Activated T-cell treated with anti-CD3 and anti-CD28 coated beads, Interleukin-2, amount 50 U/mL, for 1 hour (primary cell): ENCODE measurements around the gene TMTC4.

Source experiments
- DNase-seq: peaks from one replicate; pipeline ENCODE4 v3.0.0-alpha.2; 2020

Gene TMTC4

DNA sequence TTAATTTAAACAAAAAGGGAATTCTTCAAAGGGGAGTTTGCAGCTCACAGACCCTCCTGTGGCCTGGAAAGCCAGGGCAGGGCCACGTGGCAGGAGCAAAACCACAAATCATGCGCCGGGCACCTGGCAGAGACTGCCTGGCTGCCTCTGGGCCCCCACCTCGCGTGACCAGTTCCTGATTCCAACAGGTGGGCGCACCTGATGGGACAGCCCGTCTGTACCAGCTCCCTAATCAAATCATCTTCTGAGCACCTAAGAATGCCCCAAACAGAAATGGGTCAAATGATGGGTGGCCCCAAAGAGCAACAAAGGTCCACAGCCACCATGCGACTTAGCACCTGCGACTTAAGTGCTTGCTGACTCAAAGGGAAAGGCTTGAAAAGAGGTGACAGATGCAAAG, 9.2 kb downstream of the TMTC4 start:
- no peak for DNase-seq

DNA sequence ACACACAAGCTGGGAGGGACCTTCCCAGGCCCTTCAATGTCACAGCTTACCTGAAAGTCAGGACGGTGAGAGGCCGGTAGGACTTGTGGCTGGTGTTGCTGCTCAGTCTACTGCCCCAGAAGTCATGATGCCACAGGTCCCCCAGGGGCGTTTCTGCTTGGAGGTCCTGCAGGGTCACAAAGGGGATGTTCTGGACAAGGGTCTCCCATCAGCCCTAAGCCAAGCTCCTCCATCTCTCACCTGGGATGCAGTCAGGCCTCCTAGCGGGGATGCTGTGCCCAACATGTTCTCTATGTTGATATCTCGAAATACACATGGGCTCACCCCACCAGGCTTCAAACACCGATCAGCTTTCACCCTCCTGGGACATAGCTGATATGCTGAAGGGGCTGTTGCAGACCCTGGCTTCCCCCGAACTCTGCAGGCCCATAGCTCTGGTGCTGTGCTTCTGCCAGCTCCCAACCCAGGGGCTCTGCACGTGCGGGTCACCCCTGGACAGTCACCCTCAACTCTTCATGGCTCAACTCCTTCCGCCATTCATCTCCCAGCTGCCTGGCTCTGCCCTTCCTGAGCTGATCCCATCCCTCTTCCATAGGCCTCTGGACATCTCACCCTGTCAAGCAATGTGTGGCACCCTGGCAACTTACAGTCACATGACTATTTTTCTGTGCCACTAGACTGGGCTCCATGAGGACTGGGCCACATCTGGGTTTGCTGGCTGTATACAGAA, 10.3 kb downstream of the TMTC4 start:
- no peak for DNase-seq

DNA sequence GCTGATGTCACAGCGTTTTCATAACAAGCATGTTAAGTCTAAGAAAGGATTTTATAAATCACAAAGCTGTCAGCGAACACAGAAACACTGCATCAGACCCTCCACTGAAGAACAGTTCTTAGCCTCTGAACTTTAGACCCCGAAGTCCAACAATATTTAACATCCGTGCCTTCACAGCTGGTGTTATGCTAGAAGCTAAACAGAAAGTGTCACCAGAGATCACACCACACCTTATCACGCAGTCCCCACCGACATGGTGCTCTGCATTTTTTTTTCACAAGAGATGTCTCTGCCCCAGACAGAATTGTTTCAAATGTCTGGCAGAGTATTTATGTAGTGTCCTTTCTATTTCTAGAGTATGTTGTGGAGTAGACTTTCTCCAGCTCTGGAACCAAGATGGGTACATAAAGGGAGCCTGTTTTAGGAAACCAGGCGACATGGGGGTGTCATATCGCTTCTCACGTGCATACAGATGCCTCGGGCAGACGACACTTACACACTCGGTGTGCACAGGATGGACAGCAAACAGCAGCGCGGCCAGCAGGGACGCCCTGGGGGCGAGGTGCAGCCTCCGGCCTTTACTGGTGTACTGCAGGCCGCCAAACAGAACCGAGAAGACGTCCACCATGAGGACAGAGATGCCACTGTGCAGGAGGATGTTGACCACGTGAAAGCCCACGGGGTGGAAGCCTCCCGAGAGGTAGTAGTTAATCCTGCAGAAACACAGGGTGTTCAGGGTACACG, 12.0 kb downstream of the TMTC4 start:
- no peak for DNase-seq

DNA sequence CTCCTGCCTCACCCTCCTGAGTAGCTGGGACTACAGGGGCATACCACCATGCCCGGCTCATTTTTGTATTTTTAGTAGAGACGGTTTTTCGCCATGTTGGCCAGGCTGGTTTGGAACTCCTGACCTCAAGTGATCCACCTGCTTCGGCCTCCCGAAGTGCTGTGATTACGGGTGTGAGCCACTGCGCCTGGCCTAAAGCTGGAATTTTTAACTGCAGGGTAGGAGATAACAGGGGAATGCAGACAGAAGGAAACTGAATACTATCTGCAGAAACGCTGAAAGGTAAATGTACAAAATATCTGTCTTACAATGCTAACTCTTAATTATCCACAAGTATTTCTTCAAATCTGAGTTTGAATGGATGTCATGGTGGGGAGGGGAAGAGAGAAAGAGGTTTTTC, 13.8 kb downstream of the TMTC4 start:
- no peak for DNase-seq

DNA sequence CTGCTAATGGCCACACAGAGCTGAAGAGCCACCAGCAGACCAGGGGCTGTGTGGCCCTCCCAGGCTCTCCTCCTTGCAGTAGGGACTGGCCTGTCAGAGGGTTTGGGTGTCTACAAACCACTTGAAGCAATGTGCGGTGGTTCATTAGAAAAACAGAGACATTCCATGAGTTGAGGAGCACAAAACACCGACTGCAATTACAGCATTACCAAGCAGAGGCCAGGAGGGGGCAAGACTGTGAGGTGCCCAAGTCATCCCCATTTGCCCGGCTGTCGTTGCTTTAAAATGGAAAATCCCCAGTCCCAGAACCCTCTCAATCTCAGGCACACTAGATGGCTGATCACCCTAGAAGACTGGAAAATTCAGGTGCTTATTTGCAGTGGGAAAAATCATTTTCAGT, 15.0 kb downstream of the TMTC4 start:
- no peak for DNase-seq

DNA sequence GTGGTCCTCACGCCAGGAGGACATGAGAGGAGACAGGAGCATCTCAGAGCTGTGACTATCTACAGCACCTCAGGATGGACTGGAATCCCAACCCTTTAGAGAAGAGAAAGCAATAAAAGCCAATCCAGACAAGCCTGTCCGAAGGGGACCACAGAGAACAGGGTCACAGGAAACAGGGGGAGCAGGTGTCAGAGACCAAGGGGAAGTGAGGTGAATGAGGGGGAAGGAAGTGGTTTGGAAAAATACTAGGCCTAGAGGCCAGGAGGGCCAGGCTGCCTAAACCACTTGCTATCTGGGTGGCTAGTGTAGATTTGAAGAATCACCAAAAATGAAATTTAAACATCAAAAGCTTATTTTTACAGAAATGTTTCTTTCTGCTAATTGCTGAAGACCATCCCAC, 16.2 kb downstream of the TMTC4 start:
- no peak for DNase-seq

DNA sequence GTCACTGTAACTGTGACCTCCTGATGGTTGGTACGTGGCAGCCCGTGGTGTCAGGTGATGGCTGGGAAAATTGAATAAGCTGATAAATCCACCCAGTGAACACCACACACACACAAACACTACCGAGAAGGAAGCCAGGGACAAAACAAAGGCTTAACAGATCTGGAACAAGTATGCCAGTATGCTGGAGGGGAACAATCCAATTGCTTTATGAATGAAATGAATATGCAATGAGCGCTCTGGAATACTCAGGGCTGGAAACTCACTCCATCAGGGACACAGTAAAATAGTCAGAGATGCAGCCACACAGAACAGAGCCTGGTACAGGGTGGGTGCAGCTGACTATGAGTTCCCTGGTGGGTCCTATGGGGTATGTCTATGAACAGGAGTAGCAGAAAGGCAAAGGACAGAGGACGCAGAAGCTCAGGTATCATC, 16.7 kb downstream of the TMTC4 start:
- DNase-seq: no peak

DNA sequence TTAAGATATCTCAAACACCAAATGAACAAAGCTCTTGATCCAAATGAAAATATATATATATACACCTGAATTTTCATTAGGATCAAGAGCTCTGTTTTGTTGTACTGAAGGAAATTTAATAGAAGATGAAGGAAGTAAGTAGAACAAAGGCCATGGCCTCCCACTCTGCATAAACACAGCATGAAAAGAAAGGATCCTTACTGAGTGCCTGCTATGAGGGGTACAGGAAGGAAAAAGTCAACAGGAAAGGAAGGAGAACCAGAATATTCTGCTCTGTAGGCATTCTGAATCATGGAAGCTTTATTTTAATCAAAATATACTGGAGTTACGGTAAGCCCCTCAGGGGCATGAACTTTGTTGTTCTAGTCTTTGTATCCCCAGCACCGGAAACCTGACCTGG, 22.1 kb downstream of the TMTC4 start:
- no peak for DNase-seq

DNA sequence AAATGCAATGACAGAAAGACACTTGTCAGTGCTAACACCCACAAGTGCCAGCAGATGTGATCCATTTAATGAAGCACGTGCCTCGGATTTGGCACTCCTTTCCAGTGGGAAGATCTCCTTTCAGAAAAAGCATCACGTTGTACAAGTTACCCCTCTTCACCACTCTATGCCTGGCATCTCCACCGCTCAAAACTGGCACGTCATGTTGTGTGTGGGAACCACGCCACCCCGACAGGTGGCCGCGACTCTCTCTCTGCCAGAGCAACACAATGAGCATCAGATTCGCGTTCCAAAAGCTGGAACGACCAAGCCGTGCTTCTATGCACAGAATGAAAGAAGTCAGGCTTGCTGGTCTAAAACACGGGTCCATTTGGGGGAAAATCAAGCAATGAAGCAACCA, 24.3 kb downstream of the TMTC4 start:
- DNase-seq: no peak

DNA sequence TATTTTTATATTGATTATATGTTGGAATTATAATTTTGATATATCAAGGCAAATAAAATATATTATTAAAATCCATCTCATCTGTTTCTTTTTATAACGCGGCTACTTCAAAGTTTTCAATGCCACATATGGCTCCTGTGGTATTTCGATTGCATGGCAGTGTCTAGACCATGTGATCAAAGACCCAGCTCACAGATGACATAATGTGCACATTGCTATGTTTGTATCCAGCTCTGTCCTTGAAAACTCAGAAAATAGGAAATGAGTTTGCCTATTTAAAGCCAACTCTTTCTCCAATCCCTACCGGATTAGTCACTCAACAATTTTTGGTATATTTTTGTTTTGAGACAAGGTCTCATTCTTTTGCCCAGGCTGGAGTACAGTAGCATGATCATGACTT, 26.2 kb downstream of the TMTC4 start:
- DNase-seq: no peak

DNA sequence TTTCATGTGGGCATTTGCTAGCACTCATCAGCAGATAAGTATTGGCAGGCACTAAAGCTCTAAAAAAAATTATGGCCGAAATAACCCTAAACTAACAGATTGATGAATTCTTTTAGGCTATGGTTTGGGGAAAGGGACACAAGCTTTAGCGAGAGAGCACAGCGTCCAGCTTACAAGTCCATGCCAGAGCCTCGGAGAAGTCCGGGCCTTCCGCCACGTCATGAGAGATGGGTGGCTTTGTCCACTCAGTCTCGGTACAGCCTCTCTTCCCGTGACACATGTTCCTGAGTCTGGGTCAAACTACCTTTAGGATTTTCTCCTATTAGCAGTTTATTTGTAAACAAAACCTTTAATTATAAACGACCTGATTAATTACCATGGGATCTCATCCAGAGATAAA, 27.7 kb downstream of the TMTC4 start:
- DNase-seq: no peak

DNA sequence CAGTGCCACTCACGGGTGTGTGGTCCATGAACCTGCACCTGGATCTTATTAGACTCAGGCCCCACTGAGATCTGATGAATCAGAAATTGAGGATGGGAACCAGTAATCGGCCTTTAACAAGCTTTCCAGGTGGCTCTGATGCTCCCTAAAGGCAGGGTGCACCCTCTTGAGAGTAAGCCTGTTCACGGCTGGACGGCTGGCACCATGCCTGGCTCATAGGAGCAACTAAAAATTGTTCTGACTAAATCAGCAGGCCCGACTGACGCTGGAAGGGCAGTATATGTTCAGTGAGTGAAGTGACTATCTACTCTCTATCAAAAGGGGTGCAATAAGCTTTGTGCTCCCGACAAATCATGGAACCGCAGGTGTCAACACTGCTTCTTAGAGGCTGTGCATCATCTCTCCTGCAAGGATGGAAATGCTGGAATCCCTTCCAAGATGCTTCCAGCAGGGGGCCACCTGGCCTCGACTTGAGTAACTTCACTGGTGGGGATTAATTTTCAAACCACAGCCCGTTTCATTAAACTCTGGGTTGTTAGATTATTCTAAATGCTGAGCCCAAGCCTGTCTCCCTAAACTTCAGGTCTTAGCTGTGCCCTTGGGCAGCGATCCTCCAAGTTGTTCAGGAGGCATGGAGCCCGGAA, 28.4 kb downstream of the TMTC4 start:
- no peak for DNase-seq

DNA sequence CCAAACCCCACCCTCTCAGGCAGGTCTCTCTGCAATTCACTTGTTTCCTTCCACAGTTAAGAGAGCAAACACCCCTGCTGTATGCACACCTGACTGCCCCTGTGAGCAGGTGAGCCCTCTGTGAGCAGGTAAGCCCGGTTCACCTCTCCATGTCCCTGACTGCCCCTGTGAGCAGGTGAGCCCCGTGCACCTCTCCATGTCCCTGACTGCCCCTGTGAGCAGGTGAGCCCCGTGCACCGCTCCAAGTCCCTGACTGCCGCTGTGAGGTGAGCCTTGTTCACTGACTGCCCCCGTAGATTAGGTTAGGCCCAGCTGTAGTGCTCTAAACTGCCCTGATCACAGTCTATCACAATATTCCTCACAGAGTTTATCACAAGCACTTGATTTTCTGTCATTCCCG, 29.2 kb downstream of the TMTC4 start:
- DNase-seq: no peak

DNA sequence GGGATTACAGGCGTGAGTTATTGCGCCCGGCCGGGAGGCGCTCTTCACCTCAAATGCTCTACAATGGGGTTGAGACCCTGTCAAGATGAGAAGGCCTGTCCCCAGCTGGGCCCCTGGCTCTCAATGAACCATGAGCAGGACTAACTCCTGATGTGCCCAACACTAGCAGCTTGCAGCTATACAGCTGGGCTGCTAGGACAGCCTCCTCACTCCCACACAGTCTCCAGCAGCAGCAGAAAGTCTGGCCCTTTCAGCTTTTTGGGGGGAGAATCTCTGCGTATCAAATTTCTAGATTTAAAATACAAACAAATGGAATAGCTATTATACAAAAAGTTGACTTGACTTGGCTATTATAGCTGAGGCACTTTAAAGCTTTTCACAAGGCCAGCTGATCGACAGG, 30.2 kb downstream of the TMTC4 start:
- no peak for DNase-seq

DNA sequence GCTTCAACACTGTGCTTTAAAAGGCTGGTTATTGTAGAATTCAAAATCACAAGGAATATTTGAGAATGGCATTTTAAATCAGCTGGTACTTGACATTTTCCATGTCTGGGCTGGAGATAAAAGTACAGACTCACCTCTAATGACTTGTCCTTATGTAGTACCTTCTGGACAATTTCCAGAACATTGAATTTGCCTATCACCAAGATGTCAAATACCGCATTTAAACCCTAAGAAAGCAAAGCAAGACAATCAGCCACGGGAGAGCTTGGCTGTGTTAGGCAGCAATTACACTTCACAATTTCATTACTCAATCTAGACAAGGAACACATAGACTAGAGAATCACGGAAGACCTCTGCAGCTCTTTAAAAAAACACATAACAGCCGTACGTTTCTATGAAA, 36.8 kb downstream of the TMTC4 start:
- no peak for DNase-seq

DNA sequence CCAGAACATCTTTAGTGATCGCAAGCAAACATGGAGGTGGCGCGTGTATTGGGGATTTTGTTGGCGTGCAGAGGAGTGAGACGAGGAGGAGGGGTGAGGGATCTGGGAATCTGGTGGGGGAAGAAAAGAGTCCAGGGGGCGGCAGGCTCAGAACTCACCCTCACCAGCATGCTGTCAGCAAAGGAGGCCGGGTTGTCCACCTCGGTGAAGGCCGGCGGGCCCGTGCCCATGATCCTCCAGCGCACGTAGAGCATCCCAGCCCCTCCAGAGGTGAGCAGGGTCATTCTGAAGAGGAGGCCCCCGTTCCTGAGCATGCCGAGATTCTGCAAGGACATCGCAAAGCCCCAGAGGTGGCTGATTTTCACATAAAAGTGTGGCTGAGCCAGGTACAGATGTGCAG, 37.2 kb downstream of the TMTC4 start:
- no peak for DNase-seq

DNA sequence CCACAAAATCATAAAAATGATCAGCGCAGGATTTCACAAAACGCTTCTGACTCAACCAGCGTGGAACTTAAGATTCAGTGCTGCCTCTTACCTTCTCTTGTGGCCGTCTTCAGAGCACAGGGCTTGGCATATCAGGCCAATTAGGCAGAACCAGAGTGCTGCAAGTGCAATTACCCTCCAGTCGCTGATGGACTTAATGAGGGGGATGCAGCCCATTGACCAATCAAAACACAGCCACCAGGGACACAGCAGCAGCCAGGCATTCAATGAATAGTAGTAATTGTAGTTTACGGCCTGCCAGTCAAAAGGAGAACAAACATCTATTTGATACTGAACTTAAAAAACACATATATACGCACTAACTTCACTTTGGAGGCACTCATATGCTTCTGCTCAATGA, 38.2 kb downstream of the TMTC4 start:
- DNase-seq: no peak

DNA sequence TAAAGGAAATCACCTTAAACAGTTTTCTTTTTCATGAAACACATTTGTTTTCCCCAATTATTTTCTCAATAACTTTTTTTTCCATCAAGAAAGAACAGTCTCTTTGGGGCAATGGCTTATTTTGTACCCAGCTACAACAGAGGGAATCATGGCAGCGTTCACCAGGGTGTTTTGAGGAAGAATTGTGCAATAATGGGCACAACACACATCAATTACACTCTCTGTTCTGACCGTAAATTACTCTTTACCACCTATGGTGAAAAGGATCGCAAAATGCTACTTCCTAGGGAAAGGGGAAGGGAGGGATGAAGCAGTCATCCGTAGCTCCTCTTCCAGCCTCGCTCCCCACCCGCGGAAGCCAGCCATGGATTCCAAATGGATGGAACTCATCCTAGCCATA, 38.6 kb downstream of the TMTC4 start:
- DNase-seq: no peak

DNA sequence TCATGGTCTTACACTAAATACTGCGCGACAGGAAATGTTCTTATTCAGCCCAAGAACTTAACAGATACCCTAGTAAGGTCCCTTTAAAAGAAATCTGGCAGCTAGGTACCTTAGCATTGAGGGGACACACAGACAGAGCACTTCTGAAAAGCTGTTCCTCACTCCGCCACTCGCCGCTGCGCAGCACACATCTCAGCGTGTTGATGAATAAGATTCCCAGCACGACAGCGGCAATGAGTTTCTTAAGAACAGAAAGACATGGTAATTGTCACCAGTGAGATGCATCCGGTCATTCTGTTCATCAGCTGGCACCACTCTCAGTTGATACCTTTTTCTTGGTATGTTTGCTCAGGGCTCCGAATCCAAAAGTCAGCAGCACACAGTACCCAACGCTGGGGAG, 39.9 kb downstream of the TMTC4 start:
- DNase-seq: no peak

DNA sequence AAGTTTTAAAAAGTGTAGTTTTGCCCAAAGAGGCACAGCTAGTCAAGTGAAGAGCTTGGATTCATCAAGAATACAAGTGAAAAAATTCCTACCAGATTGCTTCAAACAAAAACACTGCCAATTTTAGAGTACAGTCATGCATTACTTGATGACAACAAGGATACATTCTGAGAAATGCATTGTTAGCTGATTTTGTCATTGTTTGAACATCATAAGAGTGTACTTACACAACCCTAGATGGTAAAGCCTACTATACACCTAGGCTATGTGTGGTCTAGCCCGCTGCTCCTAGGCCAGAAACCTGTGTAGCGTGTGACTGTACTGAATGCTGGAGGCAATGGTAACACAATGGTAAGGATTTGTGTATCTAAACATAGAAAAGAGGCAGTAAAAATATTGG, 41.1 kb downstream of the TMTC4 start:
- no peak for DNase-seq

DNA sequence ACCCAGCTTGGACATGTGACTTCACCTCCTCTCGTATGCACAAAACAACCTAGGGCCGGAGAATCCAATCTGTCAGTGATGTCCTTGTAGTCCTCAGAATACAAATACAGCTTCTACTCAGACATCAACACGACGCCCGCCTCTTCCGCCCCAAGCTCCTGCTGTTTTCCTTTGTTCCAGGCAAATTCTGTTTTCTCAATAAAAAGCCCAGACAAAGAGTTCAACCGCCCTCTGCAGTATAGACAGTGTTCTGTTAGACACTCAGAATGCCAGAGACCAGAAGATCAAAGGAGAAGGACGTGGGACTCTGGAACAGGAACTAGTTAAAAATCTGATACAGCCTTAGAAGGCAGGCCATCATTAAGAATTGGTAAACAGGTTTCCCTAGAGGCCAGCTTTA, 44.0 kb downstream of the TMTC4 start:
- no peak for DNase-seq

DNA sequence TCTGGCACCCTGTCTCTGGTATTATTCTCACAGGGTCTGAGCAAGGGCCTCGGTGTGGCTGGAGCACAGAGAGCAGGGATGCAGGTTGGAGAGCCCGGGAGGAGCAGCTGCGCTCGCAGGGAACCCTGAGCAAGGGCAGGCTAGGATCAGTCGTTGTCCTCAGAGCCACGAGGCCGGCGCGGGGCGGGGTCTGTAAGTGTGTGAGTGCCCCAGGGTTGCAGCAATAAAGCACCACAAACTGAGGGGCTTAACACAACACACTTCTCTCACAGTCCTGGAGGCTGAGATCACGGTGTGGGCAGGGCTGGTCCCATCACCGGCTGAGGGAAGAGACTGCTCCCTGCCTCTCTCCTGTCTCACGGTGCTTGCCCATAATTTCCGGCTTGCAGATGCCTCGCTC, 47.5 kb downstream of the TMTC4 start:
- DNase-seq: no peak

DNA sequence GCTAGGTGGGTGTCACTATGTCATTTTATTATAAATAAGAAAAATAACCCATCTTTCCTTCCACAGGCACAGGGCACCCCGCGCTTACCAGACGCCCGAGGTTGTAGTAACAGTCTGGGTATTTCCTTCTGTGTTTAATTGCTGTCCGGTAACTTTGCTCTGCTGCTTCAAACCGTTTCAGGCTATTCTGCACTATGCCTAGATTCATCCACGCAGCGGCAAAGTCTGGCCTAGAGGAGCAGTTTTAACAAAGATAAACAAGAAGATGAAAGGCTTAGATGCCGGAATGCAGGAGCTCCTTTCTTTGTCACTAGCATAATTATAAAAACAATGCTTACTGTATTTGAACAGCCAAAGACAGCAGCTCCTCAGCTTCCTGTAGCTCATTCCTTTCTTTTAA, 49.1 kb downstream of the TMTC4 start:
- no peak for DNase-seq

DNA sequence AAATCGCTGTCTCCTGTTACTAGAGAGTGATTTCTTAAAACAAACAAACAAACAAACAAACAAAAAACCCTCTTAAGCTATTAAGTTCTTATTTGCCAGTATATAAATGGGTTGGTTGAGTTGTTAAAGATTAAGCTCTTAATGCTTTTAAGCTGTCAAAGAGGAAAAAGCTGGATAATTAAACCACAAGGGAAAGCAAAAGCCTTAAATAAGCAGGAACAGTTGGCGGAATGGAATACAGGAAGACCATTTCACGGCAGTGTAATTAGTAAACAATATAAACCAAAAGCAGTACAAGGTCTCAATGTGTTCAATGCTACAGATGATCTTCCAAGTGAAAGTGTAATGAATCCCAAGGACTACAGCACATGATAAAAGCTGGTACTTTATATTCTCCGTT, 53.8 kb downstream of the TMTC4 start:
- DNase-seq: no peak
